ENCODE measurements around the gene TNNI3K.

TNNI3K gene

DNA sequence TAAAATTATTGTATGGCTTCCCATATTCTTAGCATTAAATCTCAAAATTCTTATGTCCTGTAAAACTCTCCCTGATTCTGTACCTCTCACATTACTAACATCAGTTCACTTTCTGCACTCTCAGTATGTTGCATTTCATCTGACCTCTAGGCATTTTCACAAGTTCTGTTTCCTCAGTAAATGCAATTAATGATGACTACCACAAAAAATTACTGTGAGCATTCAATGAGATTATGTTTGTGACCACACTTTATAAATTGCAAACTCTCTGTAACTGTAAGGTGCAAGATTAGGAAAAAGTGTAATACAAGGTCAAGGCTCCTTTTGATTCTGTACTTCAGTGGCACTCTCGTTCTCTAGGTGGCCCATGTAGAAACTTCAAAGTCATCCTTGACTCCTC lies 216.8 kb downstream of the TNNI3K start:
- no peak for DNase-seq

GRCh38 chr1:74453277-74453676 lies 218.1 kb downstream of the TNNI3K start:
- no peak for DNase-seq

- no peak for DNase-seq
These were observed 220.2 kb downstream of the TNNI3K start for GRCh38 chr1:74455390-74455789.

GRCh38 chr1:74457253-74457652 lies 222.1 kb downstream of the TNNI3K start:
- DNase-seq: no peak

DNA sequence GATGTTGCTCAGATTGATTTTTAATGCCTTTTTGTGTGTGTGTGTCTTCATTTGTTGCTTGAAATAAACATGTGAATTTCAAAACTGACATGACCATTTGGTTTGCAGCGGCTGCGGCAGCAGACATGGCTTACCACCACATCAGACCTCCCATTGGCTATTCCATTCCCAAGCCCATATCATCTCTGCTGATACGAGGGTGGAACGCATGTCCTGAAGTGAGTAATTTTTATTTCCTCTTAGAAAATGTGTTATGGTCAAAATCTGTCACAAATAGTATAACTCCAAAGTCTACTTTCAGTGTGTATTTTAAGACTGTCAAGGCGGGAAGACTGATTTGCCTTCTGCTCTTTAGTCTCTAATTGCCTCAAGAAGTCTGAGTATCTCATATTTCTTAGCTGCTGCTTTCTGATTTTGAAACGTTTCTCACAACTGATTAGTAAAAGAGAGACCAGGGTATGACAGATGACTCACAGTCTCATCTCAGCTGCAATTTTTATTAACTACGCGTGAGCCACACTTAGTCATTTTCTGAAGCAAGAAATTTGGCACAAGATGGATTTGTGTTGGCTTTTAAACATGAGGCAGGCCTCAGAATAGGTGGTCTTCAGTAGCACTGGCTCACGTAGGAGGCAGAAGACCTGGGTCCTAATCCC lies 228.3 kb downstream of the TNNI3K start:
- DNase-seq: no peak

DNA sequence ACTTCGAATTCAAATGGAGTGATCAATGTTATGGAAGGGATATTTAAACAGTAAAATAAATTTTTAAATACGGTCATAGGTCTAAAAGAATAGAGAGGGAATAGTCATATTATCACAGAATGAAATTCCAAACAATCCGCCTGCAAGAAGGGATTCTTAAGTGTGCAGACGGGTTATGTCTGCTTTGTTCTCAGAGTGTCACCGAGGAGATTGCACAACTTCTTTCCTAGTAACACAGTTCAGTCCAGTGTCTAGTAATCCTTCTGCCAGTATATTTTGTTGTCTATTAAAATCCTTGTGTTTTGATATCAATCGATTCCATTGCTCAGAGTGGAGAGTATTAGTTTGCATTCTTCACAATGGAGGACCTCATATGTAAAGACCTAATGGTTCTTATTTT lies 228.8 kb downstream of the TNNI3K start:
- DNase-seq: no peak

- no peak for DNase-seq
These were observed 230.1 kb downstream of the TNNI3K start for GRCh38 chr1:74465193-74465681.

- no peak for DNase-seq
These were observed 232.7 kb downstream of the TNNI3K start for GRCh38 chr1:74467786-74468377.

DNA sequence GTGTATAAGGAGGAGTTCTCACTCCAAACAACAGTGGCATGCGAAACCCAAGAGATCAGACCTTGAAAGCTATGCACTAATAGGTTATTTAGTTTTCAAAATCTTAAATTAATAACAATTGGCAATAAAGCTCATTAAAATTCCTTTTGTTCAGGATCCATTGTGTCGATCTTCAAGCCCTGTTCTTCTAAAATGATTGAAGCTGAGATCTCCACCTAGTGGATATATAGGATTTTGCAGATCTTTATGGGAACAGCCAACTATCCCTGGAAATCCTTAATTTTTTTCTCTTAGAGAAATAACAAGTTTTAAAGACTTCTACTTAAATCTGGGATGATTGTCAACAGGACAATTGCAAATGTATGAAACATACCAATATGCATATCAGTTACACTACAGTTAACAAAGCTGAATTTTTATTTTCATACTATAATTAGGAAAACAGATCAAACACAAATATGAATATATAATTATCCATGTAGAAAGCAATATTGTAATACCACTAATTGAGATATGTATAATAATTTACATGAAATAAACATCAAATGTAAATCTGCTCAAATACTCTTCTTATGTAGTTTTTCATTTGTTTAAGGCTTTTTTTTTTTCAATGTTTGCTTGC lies 233.9 kb downstream of the TNNI3K start:
- DNase-seq: no peak

GRCh38 chr1:74470251-74470650 lies 235.1 kb downstream of the TNNI3K start:
- DNase-seq: no peak

DNA sequence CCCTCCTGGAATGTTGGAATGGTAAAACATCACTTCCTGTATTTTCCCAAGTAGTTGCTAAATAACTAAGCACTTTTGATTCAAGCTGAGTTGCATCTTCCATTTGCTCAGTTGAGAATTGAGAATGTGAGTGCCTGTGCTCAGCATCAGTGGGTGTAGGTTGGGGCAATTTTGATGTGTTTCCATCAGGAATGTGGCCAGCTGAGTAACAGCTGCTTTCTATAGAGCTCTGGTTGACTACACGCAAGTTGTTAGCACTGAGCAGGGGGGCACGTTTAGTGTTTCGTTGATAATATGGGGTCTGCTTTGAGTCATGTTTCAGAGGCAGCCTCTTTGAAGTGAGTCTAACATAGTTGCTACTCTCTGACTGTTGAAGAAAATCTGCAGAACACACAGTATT lies 235.7 kb downstream of the TNNI3K start:
- no peak for DNase-seq

DNA sequence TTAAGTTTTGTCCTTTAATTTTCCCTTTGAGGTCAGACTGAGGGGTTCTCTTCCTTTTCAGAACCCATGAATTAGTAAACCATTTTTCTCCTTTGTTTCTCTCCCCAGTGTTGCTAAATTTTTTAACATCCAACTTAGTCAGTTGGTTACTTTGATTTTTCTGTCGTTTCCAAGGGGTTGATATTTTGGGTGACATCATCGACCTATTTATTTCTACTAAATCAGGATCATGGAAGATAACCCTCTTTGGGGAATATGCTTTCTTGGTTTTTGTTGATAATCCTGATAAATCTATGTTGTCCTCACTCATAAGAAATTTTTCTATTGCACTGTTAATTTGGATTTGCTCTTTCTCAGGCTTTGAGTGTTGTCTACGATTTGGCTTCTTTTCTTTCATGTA lies 236.3 kb downstream of the TNNI3K start:
- no peak for DNase-seq

- DNase-seq: no peak
These were observed 239.4 kb downstream of the TNNI3K start for GRCh38 chr1:74474585-74474984.

GRCh38 chr1:74478979-74479378 lies 243.8 kb downstream of the TNNI3K start:
- DNase-seq: no peak

DNA sequence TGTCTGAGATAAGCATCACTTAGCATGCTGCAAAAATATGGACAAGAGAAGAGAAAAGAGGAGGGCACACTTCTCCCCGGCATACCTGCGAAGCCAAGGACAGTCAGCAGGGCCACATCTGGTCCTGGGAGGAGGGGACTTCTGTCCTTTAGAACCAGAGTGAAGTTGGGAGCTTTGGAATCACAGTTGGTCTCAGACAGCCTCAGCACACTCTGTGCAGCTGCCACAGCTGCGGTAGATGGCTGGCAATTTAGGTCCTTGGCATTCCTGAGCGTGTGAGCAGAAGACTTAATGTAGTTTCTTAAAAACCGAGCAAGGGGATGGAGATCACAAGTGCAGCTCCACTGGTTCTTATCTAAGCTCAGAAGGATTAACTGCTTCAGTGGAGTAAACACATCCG lies 244.9 kb downstream of the TNNI3K start:
- no peak for DNase-seq

GRCh38 chr1:74481607-74482006 lies 246.4 kb downstream of the TNNI3K start:
- DNase-seq: no peak

- no peak for DNase-seq
These were observed 250.4 kb downstream of the TNNI3K start for GRCh38 chr1:74485622-74486021.

- no peak for DNase-seq
These were observed 250.8 kb downstream of the TNNI3K start for GRCh38 chr1:74486036-74486435.

DNA sequence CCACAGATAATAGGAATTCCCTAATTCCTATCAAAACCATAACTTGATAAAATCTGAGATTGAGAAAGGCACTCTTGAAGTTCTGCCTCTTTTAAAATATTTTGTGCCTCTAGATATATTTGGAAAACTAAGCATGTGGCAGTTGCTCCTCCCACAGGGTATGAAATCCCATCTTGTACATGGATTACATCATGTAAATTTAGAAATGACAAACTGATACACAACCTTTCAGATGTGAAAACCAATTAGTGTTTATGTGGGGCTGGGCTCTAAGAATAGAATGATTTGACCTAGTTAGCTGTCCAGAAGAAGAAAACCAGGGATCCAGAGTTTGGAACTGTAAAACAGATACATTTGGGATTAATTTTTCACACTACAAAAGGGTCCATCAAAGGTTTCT lies 261.5 kb downstream of the TNNI3K start:
- DNase-seq: no peak

DNA sequence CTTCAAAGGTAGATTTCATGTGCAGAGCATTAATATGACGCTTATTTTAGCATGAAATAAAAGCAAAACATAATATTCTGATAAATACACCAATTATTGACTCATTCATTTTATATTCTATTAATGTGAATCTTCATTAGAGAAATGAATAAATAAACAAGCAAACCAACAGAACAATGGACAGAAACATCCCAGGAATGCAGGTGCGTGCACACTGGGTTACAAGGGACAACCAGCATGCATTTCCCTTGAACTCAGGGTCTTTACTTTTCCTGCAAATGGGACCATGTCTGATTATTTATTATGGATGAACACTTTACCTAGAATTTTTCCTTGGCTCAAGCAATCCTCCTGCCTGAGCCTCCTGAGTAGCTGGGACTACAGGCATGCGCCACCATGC lies 263.7 kb downstream of the TNNI3K start:
- DNase-seq: no peak

- no peak for DNase-seq
These were observed 267.2 kb downstream of the TNNI3K start for GRCh38 chr1:74502432-74502831.

GRCh38 chr1:74502858-74503257 lies 267.7 kb downstream of the TNNI3K start:
- DNase-seq: no peak

GRCh38 chr1:74504125-74504932 lies 269.1 kb downstream of the TNNI3K start:
- no peak for DNase-seq

All from cortex of kidney (tissue), 1 donor.